Activated CD4-positive, alpha-beta T cell treated with anti-CD3 and anti-CD28 coated beads, Interleukin-2, amount 10 ng/mL, durations not matched to agents 24 days and 14 days (primary cell): ENCODE measurements around the gene HNRNPA1. TPM values are rescaled to one million over a fixed set of nuclear protein-coding genes. Genes with fewer than 3 reads are reported as not detected.
"Not testable (repeated sequence)": the region's sequence is repeated elsewhere in the genome, so short reads cannot be mapped to it uniquely, and the experiment has no call there.

Experiments
- DNase-seq: peaks from one replicate; pipeline ENCODE4 v3.0.0; 2022
- H3K27ac Mint-ChIP-seq: one replicate; pipeline ENCODE4 v1.8.0; 2022; ENCODE audit warnings: mild to moderate bottlenecking, mixed read lengths
- H3K27me3 Mint-ChIP-seq: one replicate; pipeline ENCODE4 v1.8.0; 2022; ENCODE audit warnings: mixed read lengths
- H3K36me3 Mint-ChIP-seq: one replicate; pipeline ENCODE4 v1.8.0; 2022; ENCODE audit warnings: low read depth, mild to moderate bottlenecking, mixed read lengths
- H3K4me1 Mint-ChIP-seq: one replicate; pipeline ENCODE4 v1.8.0; 2021; ENCODE audit warnings: mixed read lengths
- H3K4me3 Mint-ChIP-seq: one replicate; pipeline ENCODE4 v1.8.0; 2022; ENCODE audit warnings: mild to moderate bottlenecking, moderate library complexity, mixed read lengths
- H3K9me3 Mint-ChIP-seq: one replicate; pipeline ENCODE4 v1.8.0; 2021; ENCODE audit warnings: mixed read lengths
- intact Hi-C: fragments of 100-400 bp; cut with micrococcal nuclease; formaldehyde crosslinking; loops from one replicate; pipeline ENCODE4 v1.15.1; 2023
- total RNA-seq: library from RNA; stranded (reverse); gene quantifications from 2 replicates; pipeline ENCODE4 v1.2.3, GENCODE V29; 2022

The HNRNPA1 gene
- total RNA-seq: 1,861 and 1,892 TPM in 2 replicates

DNA sequence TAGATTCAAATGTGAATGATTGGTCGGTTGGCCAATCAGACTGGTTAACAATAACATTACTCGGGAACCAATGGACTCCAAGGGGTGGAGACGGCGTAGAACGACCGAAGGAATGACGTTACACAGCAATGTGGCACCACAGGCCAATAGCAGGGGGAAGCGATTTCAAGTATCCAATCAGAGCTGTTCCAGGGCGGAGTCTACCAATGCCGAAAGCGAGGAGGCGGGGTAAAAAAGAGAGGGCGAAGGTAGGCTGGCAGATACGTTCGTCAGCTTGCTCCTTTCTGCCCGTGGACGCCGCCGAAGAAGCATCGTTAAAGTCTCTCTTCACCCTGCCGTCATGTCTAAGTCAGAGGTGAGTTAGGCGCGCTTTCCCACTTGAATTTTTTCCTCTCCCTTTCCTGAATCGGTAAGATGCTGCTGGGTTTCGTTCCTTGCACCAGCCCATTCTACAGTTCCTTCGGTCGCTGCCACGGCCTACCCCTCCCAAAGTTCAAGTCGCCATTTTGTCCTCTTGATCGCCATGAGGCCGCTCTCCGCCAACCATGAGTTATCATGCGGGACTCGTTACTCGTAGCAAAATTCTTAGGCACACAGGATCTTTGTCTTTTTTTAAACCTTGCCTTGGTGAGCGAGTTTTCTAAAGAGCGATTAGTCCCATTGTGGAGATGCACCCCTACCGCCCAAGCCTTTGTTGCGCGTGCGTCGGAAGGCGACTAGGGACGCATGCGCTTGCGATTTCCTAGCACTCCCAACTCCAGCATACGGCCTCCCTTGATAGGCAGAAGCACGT, at the start of gene HNRNPA1:
Gene HNRNPA1 (plus strand): TSS at position 259 of the 793 bp plus-strand sequence. CDS start 82 bp downstream, at position 341.
- H3K27me3 Mint-ChIP-seq: no peaks in the 10 kb centered on the region
- H3K9me3 Mint-ChIP-seq: no peaks in the 10 kb centered on the region
- intact Hi-C loops: loop anchor here (1.0 to 10.0 kb wide), 4 partner anchors 44 to 704 kb away; partner anchors contain the start of genes NCKAP1L and TESPA1
- H3K36me3 Mint-ChIP-seq: peaks cover 25% of the 10 kb centered on the region
- peaks cover 52% of the 10 kb centered on the region for H3K4me1 Mint-ChIP-seq
- no peak within 1 kb of the TSS for H3K27ac Mint-ChIP-seq
- H3K4me3 Mint-ChIP-seq: no peak within 1 kb of the TSS
- DNase-seq: peak; percentile 98

DNA sequence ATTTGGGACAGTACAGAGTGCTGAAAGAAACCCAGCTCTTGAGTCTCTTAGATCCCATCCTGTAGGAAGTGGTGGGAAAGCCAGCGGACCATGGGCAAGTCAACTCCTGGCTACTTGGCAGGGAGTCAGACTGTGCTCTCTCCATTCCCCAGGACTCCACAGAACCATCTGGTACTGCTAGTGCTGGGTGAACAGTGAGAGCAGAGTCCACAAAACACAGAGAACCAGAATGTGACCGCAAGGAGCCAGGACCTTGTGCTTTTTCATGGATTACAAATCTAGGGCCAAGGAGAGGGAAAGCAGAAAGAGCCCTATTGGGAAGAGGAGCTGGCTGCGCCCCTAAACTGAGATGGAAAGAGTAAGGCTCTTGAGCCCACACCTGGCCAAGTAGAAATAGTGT, 49.3 kb upstream of the HNRNPA1 start:
- intact Hi-C loops, DNase-seq, H3K27me3 Mint-ChIP-seq, H3K27ac Mint-ChIP-seq, H3K4me3 Mint-ChIP-seq, H3K9me3 Mint-ChIP-seq: not testable (repeated sequence)
- peaks cover 15% of the 10 kb centered on the region for H3K4me1 Mint-ChIP-seq
- peaks cover 19% of the 10 kb centered on the region for H3K36me3 Mint-ChIP-seq

DNA sequence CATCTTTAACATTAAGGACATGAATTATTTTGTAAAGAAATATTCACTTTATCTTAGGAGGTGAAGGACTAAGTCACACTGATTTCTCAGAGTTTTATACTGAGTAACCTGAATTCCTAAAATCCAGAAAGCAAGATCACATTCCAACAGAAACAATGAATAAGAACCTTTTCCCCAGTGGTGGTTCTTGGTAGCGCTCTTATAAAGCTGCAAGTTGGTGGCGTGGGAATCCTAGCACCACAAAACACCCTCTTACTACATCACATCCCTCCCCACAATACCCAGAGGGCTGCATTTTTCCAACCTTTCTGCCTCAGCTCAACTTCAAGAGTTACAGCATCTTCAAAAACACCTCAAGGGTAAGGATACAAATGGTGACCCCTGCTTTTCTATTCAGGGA, 47.7 kb upstream of the HNRNPA1 start:
- H3K27me3 Mint-ChIP-seq: peaks cover 4% of the 10 kb centered on the region
- no peaks in the 10 kb centered on the region for H3K9me3 Mint-ChIP-seq
- no peak overlapping the region for H3K4me3 Mint-ChIP-seq
- intact Hi-C loops: no loop called here
- no peak for DNase-seq
- no peak overlapping the region for H3K27ac Mint-ChIP-seq
- H3K4me1 Mint-ChIP-seq: peaks cover 11% of the 10 kb centered on the region
- H3K36me3 Mint-ChIP-seq: peaks cover 28% of the 10 kb centered on the region

DNA sequence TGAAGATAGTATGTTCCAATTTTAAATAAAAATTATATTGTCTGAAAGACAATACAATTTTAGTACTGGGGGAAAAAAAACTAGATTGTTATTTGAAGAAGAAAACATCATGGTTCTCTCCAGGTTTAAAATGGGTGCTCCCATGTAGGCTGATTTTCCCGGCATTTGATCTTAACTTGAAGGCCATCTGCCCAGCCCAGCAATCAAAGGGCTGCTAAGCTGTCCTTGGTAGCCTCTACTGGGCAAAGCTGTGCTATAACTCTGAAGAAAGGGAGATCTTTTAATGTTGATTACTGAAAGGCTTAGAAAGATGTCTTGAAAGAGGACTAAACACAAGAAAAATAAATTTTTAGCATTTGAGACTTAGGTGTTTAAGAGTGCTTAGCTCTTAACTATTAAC, 42.0 kb upstream of the HNRNPA1 start:
- no peaks in the 10 kb centered on the region for H3K9me3 Mint-ChIP-seq
- H3K27ac Mint-ChIP-seq: peak overlapping the region; percentile 36
- no peak for DNase-seq
- H3K36me3 Mint-ChIP-seq: peaks cover 50% of the 10 kb centered on the region
- H3K4me3 Mint-ChIP-seq: no peak overlapping the region
- peaks cover 22% of the 10 kb centered on the region for H3K4me1 Mint-ChIP-seq
- no peaks in the 10 kb centered on the region for H3K27me3 Mint-ChIP-seq
- intact Hi-C loops: no loop called here

DNA sequence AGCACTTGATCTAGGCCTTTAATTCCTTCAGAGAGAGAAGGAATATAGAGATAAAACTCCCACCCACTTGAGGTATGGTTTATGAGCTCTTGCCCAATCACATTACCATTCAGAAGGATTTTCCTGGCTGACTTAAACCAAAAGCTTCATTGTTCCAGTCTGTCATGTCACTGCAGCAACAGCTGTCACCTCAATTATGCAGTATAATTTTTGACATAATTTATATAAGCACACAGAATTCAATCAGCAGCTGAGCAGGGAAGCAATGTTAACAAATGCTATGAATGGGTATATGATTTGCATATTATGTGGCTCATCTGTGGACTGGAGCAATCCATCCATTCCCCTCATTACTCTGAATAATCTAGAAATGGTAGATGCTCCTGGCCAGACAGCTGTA, 40.9 kb upstream of the HNRNPA1 start:
- Mint-ChIP-seq H3K27me3 (no peaks in the 10 kb centered on the region), H3K4me3 (no peak overlapping the region), H3K9me3 (no peaks in the 10 kb centered on the region), H3K27ac (no peak overlapping the region), H3K4me1 (peaks cover 22% of the 10 kb centered on the region), H3K36me3 (peaks cover 47% of the 10 kb centered on the region)
- no peak for DNase-seq
- intact Hi-C loops: loop anchor here (2.0 kb wide), 1 partner anchor 39 kb away; no protein-coding TSS in a partner anchor

DNA sequence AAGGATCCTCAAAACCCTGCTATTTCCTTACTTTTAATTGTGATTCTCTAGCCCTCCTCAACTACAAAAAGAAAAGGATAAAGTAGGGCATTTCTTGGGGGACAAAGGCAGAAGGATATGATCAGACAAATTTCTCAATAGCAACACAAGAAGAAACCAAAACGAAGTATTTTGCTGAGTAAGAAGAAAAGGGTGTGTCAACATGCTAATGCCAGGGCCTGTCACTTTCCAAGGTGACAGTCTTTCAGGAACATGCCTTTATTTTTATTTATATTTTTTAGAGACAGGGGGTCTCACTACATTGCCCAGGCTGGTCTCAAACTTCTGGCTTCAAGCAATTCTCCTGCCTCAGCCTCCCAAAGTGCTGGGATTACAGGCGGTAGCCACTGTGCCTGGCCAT, 40.4 kb upstream of the HNRNPA1 start:
- Mint-ChIP-seq H3K36me3 (peaks cover 45% of the 10 kb centered on the region), H3K4me3 (no peak overlapping the region), H3K9me3 (no peaks in the 10 kb centered on the region), H3K27ac (no peak overlapping the region), H3K4me1 (peaks cover 21% of the 10 kb centered on the region), H3K27me3 (no peaks in the 10 kb centered on the region)
- DNase-seq: no peak
- intact Hi-C loops: loop anchor here (2.0 kb wide), 1 partner anchor 39 kb away; no protein-coding TSS in a partner anchor

DNA sequence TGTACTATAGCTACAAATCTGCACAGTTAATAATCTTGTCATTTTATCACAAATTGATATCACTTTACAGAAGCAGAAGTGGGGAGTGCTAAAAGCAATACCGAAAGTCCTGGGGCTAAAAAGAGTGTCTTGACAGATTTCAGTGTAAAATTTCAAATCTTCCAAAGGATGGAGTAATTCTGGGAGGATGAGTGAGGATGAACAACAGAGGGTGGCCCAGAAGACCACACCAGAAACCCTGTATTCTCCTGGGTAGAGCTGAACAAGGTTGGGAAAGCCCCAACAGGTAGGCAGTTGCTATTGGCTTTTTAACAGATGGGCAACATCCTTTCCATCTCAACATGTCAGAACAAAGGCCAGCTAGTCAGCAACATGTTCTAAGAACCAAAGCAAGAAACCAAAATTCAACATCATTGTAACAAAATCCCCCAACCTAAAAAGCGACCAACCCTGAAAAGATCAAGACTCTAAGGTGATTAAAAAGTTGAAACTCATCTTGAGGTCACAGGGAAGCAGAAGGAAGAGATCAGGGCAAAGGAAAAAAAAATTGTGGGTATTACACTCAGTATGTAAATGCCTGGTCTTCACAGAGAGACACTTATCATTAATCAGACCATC, 39.4 kb upstream of the HNRNPA1 start:
- Mint-ChIP-seq H3K27ac (peak overlapping the region; percentile 90), H3K4me1 (peaks cover 21% of the 10 kb centered on the region), H3K4me3 (peak overlapping the region; percentile 8), H3K36me3 (peaks cover 43% of the 10 kb centered on the region), H3K27me3 (no peaks in the 10 kb centered on the region), H3K9me3 (no peaks in the 10 kb centered on the region)
- intact Hi-C loops: loop anchor here (2.0 kb wide), 1 partner anchor 38 kb away; no protein-coding TSS in a partner anchor
- DNase-seq: peak; percentile 61

DNA sequence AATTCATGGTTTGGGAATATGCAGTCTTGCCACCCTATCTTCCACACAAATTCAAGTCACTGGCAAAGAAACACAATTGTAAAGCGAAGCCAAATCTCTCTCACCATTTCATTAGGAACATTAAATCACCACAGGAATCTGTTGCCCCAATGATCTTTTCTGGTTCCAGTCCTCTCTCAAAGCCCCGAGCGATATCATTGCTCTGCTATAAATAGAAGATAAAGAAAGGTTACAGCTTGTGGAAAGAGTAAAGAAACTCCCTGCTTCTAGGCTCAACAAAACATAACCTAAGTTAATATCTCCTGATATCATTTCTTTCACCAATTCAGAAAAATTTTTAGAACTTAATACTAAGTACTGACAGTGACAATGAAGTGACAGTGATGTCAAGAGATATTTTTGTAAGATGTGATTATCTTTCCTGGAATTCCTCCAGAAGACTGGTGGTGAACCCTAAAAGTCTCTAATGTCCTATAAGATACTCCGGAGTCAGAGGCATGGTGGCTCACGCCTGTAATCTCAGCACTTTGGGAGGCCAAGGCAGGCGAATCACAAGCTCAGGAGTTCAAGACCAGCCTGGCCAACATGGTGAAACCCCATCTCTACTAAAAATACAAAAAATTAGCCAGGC, 34.4 kb upstream of the HNRNPA1 start:
- Mint-ChIP-seq H3K36me3 (peaks cover 42% of the 10 kb centered on the region), H3K4me1 (peaks cover 12% of the 10 kb centered on the region), H3K27ac (no peak overlapping the region), H3K9me3 (no peaks in the 10 kb centered on the region), H3K27me3 (no peaks in the 10 kb centered on the region), H3K4me3 (no peak overlapping the region)
- DNase-seq: no peak
- intact Hi-C loops: no loop called here

DNA sequence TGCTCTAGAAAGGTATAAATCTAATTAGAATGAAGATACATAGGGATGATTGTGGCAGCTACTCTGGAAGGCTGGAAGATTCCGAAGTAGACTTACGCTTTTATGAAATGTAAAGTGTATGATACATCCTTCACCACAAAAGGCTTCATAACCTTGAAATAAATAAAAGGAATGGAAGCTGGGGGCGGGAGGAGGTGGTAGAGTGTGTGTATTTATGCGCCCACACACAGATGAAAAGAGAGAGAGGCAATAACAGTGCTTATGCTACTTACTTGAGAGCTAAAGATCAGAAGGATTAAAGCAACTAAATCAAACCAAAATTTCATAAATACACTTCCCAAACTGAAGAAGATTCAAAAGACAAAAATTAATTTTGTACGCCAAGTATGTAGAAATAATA, 31.0 kb upstream of the HNRNPA1 start:
- intact Hi-C loops: no loop called here
- Mint-ChIP-seq H3K27ac (no peak overlapping the region), H3K27me3 (no peaks in the 10 kb centered on the region), H3K4me3 (no peak overlapping the region), H3K36me3 (peaks cover 44% of the 10 kb centered on the region), H3K4me1 (peaks cover 7% of the 10 kb centered on the region), H3K9me3 (no peaks in the 10 kb centered on the region)
- DNase-seq: no peak

DNA sequence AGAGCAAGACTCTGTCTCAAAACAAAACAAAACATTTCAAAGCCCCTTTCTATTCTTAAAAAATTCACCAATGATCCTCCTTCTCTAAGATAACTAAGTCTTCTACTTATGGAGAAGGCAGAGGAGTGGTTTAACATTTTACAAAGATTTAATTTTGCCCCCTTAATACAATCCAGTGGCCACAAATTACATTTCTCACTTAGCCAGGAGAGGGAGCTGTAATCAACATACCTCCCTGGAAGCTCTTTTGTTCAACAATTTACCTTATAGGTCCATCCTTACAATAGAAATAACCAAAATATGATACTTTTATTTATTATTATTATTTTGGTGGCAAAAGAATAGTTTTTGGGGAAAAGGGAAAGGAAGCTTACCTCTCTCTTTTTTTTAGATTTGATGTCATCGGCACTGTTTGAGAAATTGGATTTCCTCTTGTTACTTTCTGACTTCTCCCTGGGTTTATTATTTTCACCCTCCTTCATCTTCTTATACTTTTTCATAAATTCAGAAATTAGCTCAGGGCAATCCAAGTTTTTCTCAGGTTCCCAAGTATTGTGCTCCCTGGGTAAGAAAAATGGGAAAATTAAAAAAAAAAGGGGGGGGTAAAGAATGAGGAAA, 28.8 kb upstream of the HNRNPA1 start:
- peak; percentile 70 for DNase-seq
- intact Hi-C loops: loop anchor here (1.0 kb wide), 1 partner anchor 117 kb away; no protein-coding TSS in a partner anchor
- Mint-ChIP-seq H3K9me3 (no peaks in the 10 kb centered on the region), H3K4me1 (peaks cover 7% of the 10 kb centered on the region), H3K4me3 (no peak overlapping the region), H3K36me3 (peaks cover 52% of the 10 kb centered on the region), H3K27ac (no peak overlapping the region), H3K27me3 (no peaks in the 10 kb centered on the region)

DNA sequence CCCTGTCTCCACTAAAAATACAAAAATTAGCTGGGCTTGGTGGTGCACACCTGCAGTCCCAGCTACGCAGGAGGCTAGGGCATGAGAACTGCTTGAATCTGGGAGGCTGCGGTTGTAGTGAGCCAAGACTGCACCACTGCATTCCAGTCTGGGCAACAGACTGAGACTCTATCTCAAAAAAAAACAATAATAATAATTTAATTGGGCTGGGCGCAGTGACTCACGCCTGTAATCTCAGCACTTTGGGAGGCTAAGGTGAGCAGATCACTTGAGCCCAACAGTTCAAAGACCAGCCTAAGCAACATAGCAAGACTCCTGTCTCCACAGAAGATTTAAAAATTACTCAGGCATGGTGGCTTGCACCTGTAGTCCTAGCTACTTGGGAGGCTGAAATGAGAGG, 27.3 kb upstream of the HNRNPA1 start:
- no peak for DNase-seq
- H3K27ac Mint-ChIP-seq: no peak overlapping the region
- H3K9me3 Mint-ChIP-seq: no peaks in the 10 kb centered on the region
- peaks cover 10% of the 10 kb centered on the region for H3K4me1 Mint-ChIP-seq
- peaks cover 53% of the 10 kb centered on the region for H3K36me3 Mint-ChIP-seq
- intact Hi-C loops: no loop called here
- no peak overlapping the region for H3K4me3 Mint-ChIP-seq
- H3K27me3 Mint-ChIP-seq: no peaks in the 10 kb centered on the region

DNA sequence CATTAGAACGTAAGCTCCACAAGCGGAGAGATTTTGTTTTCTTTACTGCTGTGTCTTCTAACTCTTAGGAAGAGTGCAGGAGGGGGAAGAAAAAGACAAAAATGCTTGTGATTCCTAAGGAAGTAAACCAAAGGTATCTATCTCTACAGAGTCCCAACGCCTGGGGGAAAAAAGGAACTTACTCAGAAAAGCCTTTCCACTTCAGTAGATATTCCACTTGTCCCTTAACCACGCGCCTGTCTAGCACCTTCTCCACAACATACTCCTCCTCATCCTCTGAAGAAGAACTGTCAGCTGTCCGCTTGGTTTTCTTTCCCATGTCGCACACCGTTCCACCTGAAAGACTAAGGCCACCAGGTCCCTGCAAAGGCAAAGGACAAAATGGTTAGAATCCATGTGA, 23.2 kb upstream of the HNRNPA1 start:
- no peaks in the 10 kb centered on the region for H3K27me3 Mint-ChIP-seq
- peak overlapping the region; percentile 38 for H3K27ac Mint-ChIP-seq
- H3K4me3 Mint-ChIP-seq: no peak overlapping the region
- peaks cover 36% of the 10 kb centered on the region for H3K36me3 Mint-ChIP-seq
- intact Hi-C loops: no loop called here
- H3K9me3 Mint-ChIP-seq: no peaks in the 10 kb centered on the region
- DNase-seq: no peak
- peaks cover 23% of the 10 kb centered on the region for H3K4me1 Mint-ChIP-seq

DNA sequence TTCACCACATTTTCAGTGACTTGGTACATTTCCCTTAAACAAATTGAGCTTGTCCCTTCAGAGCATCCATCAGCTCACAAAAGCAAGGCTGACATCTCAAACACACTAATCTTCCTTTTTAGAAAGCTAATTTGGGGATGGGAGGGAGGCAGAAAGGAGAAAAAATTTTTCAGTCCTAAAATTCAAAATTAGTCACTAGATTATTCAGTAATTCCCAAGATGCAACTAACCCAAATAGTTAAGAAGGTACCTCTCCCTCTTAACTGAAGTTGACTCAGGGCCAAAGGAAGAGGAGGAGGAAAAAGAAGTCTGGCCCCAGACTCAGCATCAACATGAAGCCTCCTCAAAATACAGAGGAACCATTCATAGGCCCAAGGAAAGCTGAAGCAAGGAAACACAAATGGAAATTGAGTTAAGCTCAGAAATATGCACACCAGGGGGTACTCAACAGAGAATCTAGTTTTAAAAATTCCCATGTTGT, 22.3 kb upstream of the HNRNPA1 start:
- H3K27me3 Mint-ChIP-seq: no peaks in the 10 kb centered on the region
- DNase-seq: no peak
- H3K4me1 Mint-ChIP-seq: peaks cover 26% of the 10 kb centered on the region
- intact Hi-C loops: no loop called here
- no peaks in the 10 kb centered on the region for H3K9me3 Mint-ChIP-seq
- no peak overlapping the region for H3K4me3 Mint-ChIP-seq
- peak overlapping the region; percentile 88 for H3K27ac Mint-ChIP-seq
- peaks cover 32% of the 10 kb centered on the region for H3K36me3 Mint-ChIP-seq
